Subcutaneous abdominal adipose tissue (tissue), 5 donors: ENCODE measurements around the gene ZNF611.
"Not testable (repeated sequence)": the region's sequence is repeated elsewhere in the genome, so short reads cannot be mapped to it uniquely, and the experiment has no call there.

Source experiments
- H3K27ac ChIP-seq: one replicate; pipeline ENCODE4 v1.7.0; 2013; ENCODE audit warnings: low read depth, mild to moderate bottlenecking, inconsistent platforms, low read length, moderate library complexity
- H3K27me3 ChIP-seq, 5 donors: one replicate each; pipeline ENCODE4 v1.7.0; 2013; ENCODE audit warnings: low read length in 5 of 5, inconsistent platforms in 1 of 5; ENCODE audit not compliant: control insufficient read depth in 5 of 5, insufficient read depth in 4 of 5
- H3K36me3 ChIP-seq, 5 donors: one replicate each; pipeline ENCODE4 v1.7.0; 2013; ENCODE audit warnings: low read length in 5 of 5; ENCODE audit not compliant: control insufficient read depth in 5 of 5, insufficient read depth in 5 of 5
- H3K4me1 ChIP-seq, 5 donors: one replicate each; pipeline ENCODE4 v1.7.0; 2013; ENCODE audit warnings: low read length in 5 of 5, mild to moderate bottlenecking in 3 of 5, moderate library complexity in 1 of 5; ENCODE audit not compliant: control insufficient read depth in 5 of 5, insufficient read depth in 5 of 5
- H3K4me3 ChIP-seq, 5 donors: one replicate each; pipeline ENCODE4 v1.7.0; 2013; ENCODE audit warnings: low read length in 5 of 5, low read depth in 1 of 5
- H3K9ac ChIP-seq, 5 donors: one replicate each; pipeline ENCODE4 v1.7.0; 2013; ENCODE audit warnings: low read length in 5 of 5, mild to moderate bottlenecking in 4 of 5, moderate library complexity in 3 of 5
- H3K9me3 ChIP-seq, 5 donors: one replicate each; pipeline ENCODE4 v1.7.0; 2013; ENCODE audit warnings: low read length in 5 of 5; ENCODE audit not compliant: control insufficient read depth in 5 of 5
- donor health status: healthy.
- donor health status: healthy.
- donor health status: healthy.
- donor health status: healthy.
- donor health status: healthy.

The ZNF611 gene

DNA sequence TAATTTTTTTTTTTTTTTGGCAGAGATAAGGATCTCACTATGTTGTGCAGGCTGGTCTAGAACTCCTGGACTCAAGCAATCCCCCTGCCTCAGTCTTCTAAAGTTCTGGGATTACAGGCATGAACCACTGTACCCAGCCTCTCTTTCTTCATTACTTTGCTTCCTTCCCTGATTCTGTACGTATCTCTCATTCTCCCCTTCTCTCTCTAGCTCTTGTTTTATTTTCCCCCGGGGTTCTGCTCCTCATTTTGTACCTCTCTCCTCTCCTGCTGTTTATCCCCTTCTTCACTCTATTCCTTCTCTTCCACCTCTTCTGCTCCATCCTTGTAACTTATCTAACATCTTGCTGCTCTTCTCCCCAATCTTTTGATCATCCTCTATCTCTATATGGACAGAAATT, 46.5 kb downstream of the ZNF611 start:
- H3K4me1 ChIP-seq: peaks cover 2 to 27% (median 18%) of the 10 kb centered on the region in 5 donors
- H3K9me3 ChIP-seq: no peaks in the 10 kb centered on the region
- no peak overlapping the region for H3K9ac ChIP-seq
- H3K36me3 ChIP-seq: peaks cover 0 to 7% (median 0%) of the 10 kb centered on the region in 5 donors
- no peaks in the 10 kb centered on the region for H3K27me3 ChIP-seq
- no peak overlapping the region for H3K27ac ChIP-seq
- H3K4me3 ChIP-seq: no peak overlapping the region

DNA sequence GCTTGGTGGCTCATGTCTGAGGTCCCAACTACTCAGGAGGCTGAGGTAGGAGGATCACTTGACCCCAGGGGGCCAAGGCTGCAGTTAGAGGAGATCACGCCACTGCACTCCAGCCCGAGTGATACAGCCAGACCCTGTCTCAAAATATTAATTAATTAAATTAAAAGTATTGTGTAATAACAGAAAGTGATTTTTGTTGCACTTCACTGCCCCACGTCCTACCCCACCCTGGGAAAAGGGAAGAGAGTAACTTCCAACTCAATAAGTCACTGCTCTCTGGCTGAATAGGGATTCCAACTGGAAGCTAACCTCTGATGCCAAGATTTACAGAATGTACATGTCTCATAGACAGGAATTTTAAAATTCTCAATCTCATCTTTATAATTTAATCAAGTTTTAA, 47.2 kb downstream of the ZNF611 start:
- Histone ChIP-seq H3K27ac (no peak overlapping the region), H3K36me3 (peaks cover 0 to 11% (median 3%) of the 10 kb centered on the region in 5 donors), H3K4me3 (no peak overlapping the region), H3K9ac (no peak overlapping the region), H3K4me1 (peaks cover 2 to 27% (median 18%) of the 10 kb centered on the region in 5 donors), H3K9me3 (no peaks in the 10 kb centered on the region), H3K27me3 (no peaks in the 10 kb centered on the region)

DNA sequence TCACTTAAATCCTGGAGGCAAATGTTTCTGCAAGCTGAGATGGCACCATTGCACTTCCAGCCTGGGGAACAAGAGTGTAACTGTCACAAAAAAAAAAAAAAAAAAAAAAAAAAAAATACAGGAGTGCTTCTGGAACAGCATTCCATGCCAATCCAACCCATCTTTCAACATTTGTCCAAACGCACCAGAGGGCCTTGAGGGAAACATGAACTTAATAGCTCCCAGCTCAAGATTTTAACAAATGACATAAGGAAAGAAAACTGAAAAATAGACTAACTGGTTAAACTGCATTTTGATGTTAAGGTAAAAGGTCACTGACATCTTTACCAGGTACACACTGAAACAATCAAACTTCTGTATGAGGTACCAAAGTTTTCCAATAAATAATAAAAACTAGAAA, 49.0 kb downstream of the ZNF611 start:
- no peak overlapping the region for H3K27ac ChIP-seq
- H3K27me3 ChIP-seq: no peaks in the 10 kb centered on the region
- peaks cover 0 to 11% (median 3%) of the 10 kb centered on the region in 5 donors for H3K36me3 ChIP-seq
- peaks cover 2 to 20% (median 10%) of the 10 kb centered on the region in 5 donors for H3K4me1 ChIP-seq
- H3K9me3 ChIP-seq: no peaks in the 10 kb centered on the region
- H3K4me3 ChIP-seq: no peak overlapping the region
- no peak overlapping the region for H3K9ac ChIP-seq

DNA sequence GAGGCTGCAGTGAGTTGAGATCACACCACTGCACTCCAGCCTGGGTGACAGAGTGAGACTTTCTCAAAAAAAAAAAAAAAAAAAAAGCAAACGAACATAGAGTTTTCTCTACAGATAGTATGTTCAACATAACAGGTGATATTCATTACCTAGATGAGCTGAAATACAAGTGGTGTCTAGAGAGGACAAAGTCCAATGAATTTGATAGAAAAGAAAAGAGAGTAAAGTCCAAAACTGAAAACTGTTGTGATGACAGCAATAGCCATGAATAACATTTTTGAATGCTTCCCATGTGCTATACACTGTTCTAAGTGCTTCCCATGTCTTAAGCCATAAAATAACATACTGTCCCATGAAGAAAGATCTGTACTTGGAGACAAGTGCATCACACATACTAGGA, 53.6 kb downstream of the ZNF611 start:
- H3K9me3 ChIP-seq, H3K27me3 ChIP-seq, H3K4me3 ChIP-seq, H3K27ac ChIP-seq, H3K9ac ChIP-seq, H3K4me1 ChIP-seq: not testable (repeated sequence)
- peaks cover 0 to 17% (median 4%) of the 10 kb centered on the region in 5 donors for H3K36me3 ChIP-seq

DNA sequence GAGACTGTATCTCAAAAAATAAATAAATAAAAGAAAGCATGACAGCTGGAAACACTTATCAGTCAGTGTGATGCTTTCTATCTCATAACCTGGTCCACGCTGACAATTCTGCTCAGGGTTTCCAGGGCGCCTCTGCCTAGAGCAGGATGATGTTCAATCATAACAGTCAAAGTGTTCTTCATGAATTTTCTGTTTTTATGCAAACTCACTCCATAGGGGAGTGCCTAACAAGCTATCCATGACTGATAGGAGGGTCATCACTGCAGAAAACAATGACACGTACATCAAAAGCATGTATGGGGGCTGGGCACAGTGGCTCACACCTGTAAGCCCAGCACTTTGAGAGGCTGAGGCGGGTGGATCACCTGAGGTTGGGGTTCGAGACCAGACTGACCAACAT, 55.2 kb downstream of the ZNF611 start:
- H3K36me3 ChIP-seq: peaks cover 0 to 12% (median 4%) of the 10 kb centered on the region in 5 donors
- H3K27ac ChIP-seq: no peak overlapping the region
- no peaks in the 10 kb centered on the region for H3K27me3 ChIP-seq
- peaks cover 0 to 3% (median 0%) of the 10 kb centered on the region in 5 donors for H3K4me1 ChIP-seq
- H3K4me3 ChIP-seq: no peak overlapping the region
- H3K9me3 ChIP-seq: no peaks in the 10 kb centered on the region
- H3K9ac ChIP-seq: no peak overlapping the region

DNA sequence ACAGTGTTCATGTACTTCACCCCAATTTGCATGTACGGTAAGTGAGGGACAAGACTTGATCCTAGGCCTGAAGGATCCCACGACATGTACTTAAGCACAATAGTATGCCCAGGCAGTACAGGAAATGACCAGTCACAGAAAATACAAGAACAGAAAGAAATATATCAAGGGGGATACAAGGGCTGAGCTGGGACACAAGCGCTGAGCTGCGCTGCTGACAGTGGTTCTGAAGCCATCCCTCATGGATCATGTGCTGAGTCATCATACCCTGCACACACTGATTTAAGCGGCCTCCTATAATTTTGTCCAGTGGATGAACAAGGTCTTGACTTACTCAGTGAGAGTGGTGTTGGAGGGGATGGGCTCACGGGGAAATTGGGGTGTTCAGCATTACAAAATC, 59.6 kb downstream of the ZNF611 start:
- not testable (repeated sequence) for H3K27ac ChIP-seq, H3K9me3 ChIP-seq

DNA sequence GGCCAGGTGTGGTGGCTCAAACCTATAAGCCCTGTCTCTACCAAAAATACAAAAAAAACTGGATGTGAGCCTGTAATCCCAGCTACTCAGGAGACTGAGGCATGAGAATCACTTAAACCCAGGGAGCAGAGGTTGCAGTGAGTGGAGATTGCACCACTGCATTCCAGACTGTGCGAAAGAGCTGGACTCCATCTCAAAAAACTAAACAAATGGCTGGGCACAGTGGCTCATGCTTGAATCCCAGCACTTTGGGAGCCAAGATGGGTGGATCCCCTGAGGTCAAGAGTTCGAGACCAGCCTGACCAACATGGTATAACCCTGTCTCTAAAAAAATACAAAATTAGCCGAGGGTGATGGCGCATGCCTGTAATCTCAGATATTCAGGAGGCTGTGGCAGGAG, 61.8 kb downstream of the ZNF611 start:
- Histone ChIP-seq H3K4me1 (peaks cover 0 to 6% (median 0%) of the 10 kb centered on the region in 5 donors), H3K4me3 (no peak overlapping the region), H3K27ac (no peak overlapping the region), H3K9me3 (no peaks in the 10 kb centered on the region), H3K9ac (no peak overlapping the region), H3K27me3 (no peaks in the 10 kb centered on the region), H3K36me3 (no peaks in the 10 kb centered on the region)

More for the DNA sequence above, 59.6 kb downstream of the ZNF611 start:
- H3K27me3 ChIP-seq, H3K4me3 ChIP-seq, H3K36me3 ChIP-seq, H3K4me1 ChIP-seq, H3K9ac ChIP-seq: not testable (repeated sequence)

DNA sequence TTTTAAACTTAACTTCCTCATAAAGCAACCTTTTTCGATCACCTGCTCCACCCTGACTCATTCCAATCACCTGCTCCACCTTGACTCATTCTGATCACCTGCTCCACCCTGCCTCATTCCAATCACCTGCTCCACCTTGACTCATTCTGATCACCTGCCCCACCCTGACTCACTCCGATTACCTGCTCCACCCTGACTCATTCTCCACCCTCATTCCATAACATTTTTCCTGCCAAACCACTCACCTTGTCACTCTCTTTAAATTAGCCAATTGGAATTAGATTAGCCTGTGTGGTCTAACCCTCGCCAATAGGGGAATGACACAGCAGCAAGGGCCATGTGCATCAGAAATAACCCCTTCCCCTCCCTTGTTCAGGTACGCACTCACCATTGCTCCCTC, 64.8 kb downstream of the ZNF611 start:
- no peak overlapping the region for H3K9ac ChIP-seq
- peaks cover 0 to 6% (median 0%) of the 10 kb centered on the region in 5 donors for H3K4me1 ChIP-seq
- H3K36me3 ChIP-seq: peaks cover 0 to 2% (median 0%) of the 10 kb centered on the region in 5 donors
- H3K9me3 ChIP-seq: no peaks in the 10 kb centered on the region
- no peaks in the 10 kb centered on the region for H3K27me3 ChIP-seq
- no peak overlapping the region for H3K4me3 ChIP-seq
- H3K27ac ChIP-seq: no peak overlapping the region

DNA sequence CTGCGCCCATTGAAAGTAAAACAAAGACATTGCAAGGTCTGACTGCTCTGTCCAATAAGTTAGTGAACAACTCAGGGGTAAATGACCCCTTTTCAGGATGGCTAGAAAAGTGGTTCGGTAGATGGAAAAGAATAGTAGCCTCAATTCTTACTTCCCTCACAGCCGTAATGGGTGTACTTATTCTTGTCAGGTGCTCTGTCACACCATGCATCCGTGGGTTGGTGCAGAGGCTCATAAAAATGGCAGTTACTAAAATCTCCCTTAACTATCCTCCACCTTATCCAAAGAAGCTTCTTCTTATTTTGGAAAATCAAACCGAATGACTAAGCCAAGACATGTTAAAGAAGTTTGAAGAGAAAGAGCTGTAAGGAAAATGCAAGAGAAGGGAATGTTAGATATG, 65.3 kb downstream of the ZNF611 start:
- Histone ChIP-seq H3K36me3 (peaks cover 0 to 2% (median 0%) of the 10 kb centered on the region in 5 donors), H3K27me3 (no peaks in the 10 kb centered on the region), H3K9me3 (no peaks in the 10 kb centered on the region), H3K27ac (no peak overlapping the region), H3K9ac (no peak overlapping the region), H3K4me1 (peaks cover 0 to 6% (median 0%) of the 10 kb centered on the region in 5 donors), H3K4me3 (no peak overlapping the region)

DNA sequence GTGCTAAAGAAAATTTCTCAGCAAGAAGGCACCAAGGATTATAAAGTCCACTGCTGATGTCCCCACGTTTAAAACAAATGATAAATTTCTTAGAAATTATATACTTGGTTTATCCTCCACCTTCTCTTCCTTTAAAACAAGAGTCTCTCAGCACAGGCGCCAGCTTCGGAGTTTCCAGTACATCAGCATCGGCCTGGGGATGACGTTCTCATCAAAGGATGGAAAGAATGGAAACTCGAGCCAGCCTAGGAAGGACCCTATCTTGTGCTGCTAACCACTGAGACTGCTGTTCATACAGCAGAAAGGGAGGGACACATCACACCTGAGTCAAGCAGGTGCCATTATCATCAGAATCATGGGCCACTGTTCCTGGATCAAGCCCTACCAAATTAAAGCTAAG, 66.9 kb downstream of the ZNF611 start:
- H3K9me3 ChIP-seq: no peaks in the 10 kb centered on the region
- no peak overlapping the region for H3K27ac ChIP-seq
- no peak overlapping the region for H3K4me3 ChIP-seq
- H3K4me1 ChIP-seq: peaks cover 0 to 2% (median 0%) of the 10 kb centered on the region in 5 donors
- H3K27me3 ChIP-seq: no peaks in the 10 kb centered on the region
- H3K36me3 ChIP-seq: peaks cover 0 to 2% (median 0%) of the 10 kb centered on the region in 5 donors
- no peak overlapping the region for H3K9ac ChIP-seq

DNA sequence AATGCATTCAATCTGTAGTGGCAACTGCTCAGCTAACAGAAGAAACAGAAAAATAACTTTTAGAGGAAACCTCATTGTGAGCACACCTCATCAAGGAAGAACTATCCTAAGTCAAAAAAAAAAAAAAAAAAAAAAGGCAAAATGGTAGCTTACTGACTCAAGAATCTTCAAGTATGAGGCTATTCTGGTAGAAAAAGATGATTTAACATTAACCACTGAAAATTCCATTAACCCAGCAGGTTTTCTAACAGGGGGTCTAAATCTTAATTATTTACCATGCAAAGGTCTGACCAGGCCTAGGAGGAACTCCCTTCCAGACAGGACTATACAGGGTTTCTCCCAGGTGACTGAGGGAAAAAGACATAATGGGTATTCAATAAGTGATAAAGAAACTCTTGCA, 68.3 kb downstream of the ZNF611 start:
- H3K9me3 ChIP-seq: no peaks in the 10 kb centered on the region
- H3K4me3 ChIP-seq: no peak overlapping the region
- H3K27ac ChIP-seq: no peak overlapping the region
- H3K9ac ChIP-seq: no peak overlapping the region
- H3K27me3 ChIP-seq: no peaks in the 10 kb centered on the region
- peaks cover 0 to 5% (median 0%) of the 10 kb centered on the region in 5 donors for H3K36me3 ChIP-seq
- no peaks in the 10 kb centered on the region for H3K4me1 ChIP-seq
